OCI-LY1 (cell line): ENCODE data around the gene ADPRM.

Experiments used
- CTCF ChIP-seq: fragments of 200-600 bp; sonication (generic), shearing (Covaris generic); IDR thresholded peaks from 2 replicates; pipeline ENCODE4 v1.5.1; 2017; ENCODE audit warnings: mild to moderate bottlenecking, antibody characterized with exemption, low read length, moderate library complexity, mixed read lengths
- EZH2 ChIP-seq: fragments of 200-600 bp; sonication (generic), shearing (Covaris generic); IDR thresholded peaks from 2 replicates; pipeline ENCODE4 v1.8.0; 2017; ENCODE audit warnings: borderline replicate concordance, mixed run types, mild to moderate bottlenecking, antibody characterized with exemption, low read length, moderate library complexity, mixed read lengths

GRCh38 chr17:10673312-10673711, 24.1 kb upstream of the ADPRM start:
- TF ChIP-seq CTCF: no peak
- no peak for TF ChIP-seq EZH2
